Upper lobe of right lung (tissue), 1 donor: Measurements from ENCODE around the gene PRICKLE4. TPM values are rescaled to one million over a fixed set of nuclear protein-coding genes. Genes with fewer than 3 reads are reported as not detected.

Experiments
- ATAC-seq: fragments of 200-7000 bp; cut with Tn5 transposase; one replicate; pipeline ENCODE4 v1.9.1; 2020; ENCODE audit warnings: mild to moderate bottlenecking, moderate library complexity
- DNase-seq: peaks from one replicate; pipeline ENCODE4 v3.0.0-alpha.2; 2020
- H3K27ac ChIP-seq: fragments of 200-600 bp; one replicate; pipeline ENCODE4 v1.8.0; 2022
- H3K27me3 ChIP-seq: fragments of 200-600 bp; one replicate; pipeline ENCODE4 v1.8.0; 2022; ENCODE audit warnings: mild to moderate bottlenecking
- H3K36me3 ChIP-seq: fragments of 200-600 bp; one replicate; pipeline ENCODE4 v1.8.0; 2022
- H3K4me1 ChIP-seq: fragments of 200-600 bp; one replicate; pipeline ENCODE4 v1.8.0; 2022
- H3K4me3 ChIP-seq: fragments of 200-600 bp; one replicate; pipeline ENCODE4 v1.8.0; 2022; ENCODE audit warnings: mild to moderate bottlenecking
- H3K9me3 ChIP-seq: fragments of 200-600 bp; one replicate; pipeline ENCODE4 v1.8.0; 2022
- CTCF ChIP-seq: fragments of 200-600 bp; IDR thresholded peaks from one replicate; pipeline ENCODE4 v1.8.0; 2022; ENCODE audit warnings: antibody characterized with exemption
- intact Hi-C: fragments of 100-400 bp; cut with DNase I; formaldehyde crosslinking; loops from one replicate; pipeline ENCODE4 v1.11.0; 2022
- total RNA-seq: library from RNA; stranded (reverse); fragmentation: NEBNext Ultra II Directional; extraction: Animal tissue kit (Norgen Biotek cat#: 25700); gene quantifications from one replicate; pipeline ENCODE4 v1.2.1, GENCODE V29; 2021
- donor health status: DM: no; HTN: yes; CAD: no; lungs with severe emphysema.

Gene PRICKLE4
- total RNA-seq, 1 donor from 2014 or later: 14.2 TPM

DNA sequence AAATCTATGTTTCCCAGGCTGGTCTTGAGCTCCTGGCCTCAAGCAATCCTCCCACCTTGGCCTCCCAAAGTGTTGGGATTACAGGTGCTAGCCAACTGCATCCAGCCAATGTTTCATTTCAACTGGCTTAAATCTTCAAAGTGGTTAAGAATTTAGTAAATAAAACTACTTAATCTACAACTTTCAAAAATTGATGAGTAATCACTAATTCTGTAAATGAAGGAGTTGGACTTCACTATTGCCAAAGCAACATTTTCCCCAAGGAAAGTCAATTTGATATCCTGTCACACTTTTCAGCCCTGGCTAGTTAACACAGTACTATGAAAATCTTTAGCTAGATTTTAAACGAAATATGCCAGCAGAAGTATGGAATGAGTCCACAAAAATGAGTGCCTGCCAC lies 10.7 kb downstream of the PRICKLE4 start:
- Histone ChIP-seq H3K27ac (no peak overlapping the region), H3K4me1 (peaks cover 18% of the 10 kb centered on the region), H3K27me3 (no peaks in the 10 kb centered on the region), H3K4me3 (no peak overlapping the region), H3K9me3 (no peaks in the 10 kb centered on the region), H3K36me3 (peaks cover 54% of the 10 kb centered on the region)
- intact Hi-C loops: no loop called here
- ATAC-seq (no peak), DNase-seq (no peak)
- TF ChIP-seq CTCF: no peak

- DNase-seq (no peak), ATAC-seq (no peak)
- H3K9me3 ChIP-seq: no peaks in the 10 kb centered on the region
- H3K36me3 ChIP-seq: peaks cover 56% of the 10 kb centered on the region
- no peak for TF ChIP-seq CTCF
- H3K27me3 ChIP-seq: no peaks in the 10 kb centered on the region
- intact Hi-C loops: no loop called here
- H3K4me3 ChIP-seq: no peak overlapping the region
- H3K27ac ChIP-seq: no peak overlapping the region
- peaks cover 18% of the 10 kb centered on the region for H3K4me1 ChIP-seq
Observed at GRCh38 chr6:41791984-41792383, 11.4 kb downstream of the PRICKLE4 start.

DNA sequence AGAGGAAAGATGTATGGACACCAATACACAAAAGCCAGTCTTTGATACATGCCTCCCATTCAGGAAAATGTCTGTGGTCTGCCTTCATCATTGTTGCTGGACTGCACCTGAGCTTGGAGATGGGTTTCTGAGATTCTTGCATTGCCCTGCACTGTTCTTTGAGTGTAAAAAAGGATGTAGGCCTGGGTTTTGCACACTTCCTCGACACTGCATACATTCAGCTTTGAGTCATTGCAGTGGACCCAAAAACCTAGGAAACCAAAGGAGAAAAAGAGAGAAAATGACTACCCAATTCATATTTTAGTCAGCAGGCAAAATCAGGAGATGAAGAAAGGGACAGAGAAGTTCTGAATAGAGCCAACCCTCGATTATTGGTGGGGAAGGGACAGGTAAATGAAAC lies 15.9 kb downstream of the PRICKLE4 start:
- Histone ChIP-seq H3K36me3 (peaks cover 40% of the 10 kb centered on the region), H3K9me3 (no peaks in the 10 kb centered on the region), H3K27ac (no peak overlapping the region), H3K4me3 (no peak overlapping the region), H3K27me3 (no peaks in the 10 kb centered on the region), H3K4me1 (no peaks in the 10 kb centered on the region)
- no peak for TF ChIP-seq CTCF
- DNase-seq (no peak), ATAC-seq (no peak)
- intact Hi-C loops: no loop called here

- intact Hi-C loops: no loop called here
- Histone ChIP-seq H3K27ac (no peak overlapping the region), H3K36me3 (peaks cover 28% of the 10 kb centered on the region), H3K4me1 (no peaks in the 10 kb centered on the region), H3K9me3 (no peaks in the 10 kb centered on the region), H3K4me3 (no peak overlapping the region), H3K27me3 (no peaks in the 10 kb centered on the region)
- ATAC-seq (no peak), DNase-seq (no peak)
- no peak for TF ChIP-seq CTCF
Observed at GRCh38 chr6:41798901-41799558, 18.4 kb downstream of the PRICKLE4 start.

DNA sequence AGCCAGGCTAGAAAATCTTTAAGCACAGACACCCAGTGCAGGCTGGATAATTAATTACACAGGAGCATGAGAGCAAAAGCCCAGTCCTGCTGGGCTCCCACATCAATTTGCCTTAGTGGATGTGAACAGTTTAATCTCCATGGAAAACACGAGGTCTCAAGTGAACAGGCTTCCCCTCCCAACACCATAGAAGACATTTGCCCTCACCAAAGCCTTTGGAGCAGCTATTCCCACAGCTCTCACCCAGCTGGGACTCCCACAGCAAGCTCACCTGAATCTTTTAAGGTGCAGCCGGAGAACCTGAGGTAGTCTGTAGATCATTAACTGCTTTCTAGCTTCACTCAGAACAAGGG lies 19.0 kb downstream of the PRICKLE4 start:
- TF ChIP-seq CTCF: no peak
- no peak for ATAC-seq

GRCh38 chr6:41801380-41801779 lies 20.8 kb downstream of the PRICKLE4 start:
- Histone ChIP-seq H3K36me3 (peaks cover 11% of the 10 kb centered on the region), H3K4me3 (no peak overlapping the region), H3K4me1 (no peaks in the 10 kb centered on the region), H3K9me3 (no peaks in the 10 kb centered on the region), H3K27ac (no peak overlapping the region), H3K27me3 (no peaks in the 10 kb centered on the region)
- TF ChIP-seq CTCF: no peak
- intact Hi-C loops: no loop called here
- DNase-seq: no peak
- no peak for ATAC-seq

More for the DNA sequence above, 19.0 kb downstream of the PRICKLE4 start:
- H3K27me3 ChIP-seq: no peaks in the 10 kb centered on the region
- no peak overlapping the region for H3K27ac ChIP-seq
- H3K4me1 ChIP-seq: no peaks in the 10 kb centered on the region
- no peak for DNase-seq
- peaks cover 26% of the 10 kb centered on the region for H3K36me3 ChIP-seq
- H3K9me3 ChIP-seq: no peaks in the 10 kb centered on the region
- intact Hi-C loops: no loop called here
- H3K4me3 ChIP-seq: no peak overlapping the region
